Osteocyte (in vitro differentiated cells): Measurements from ENCODE around the gene DSTYK. TPM values are rescaled to one million over a fixed set of nuclear protein-coding genes. Genes with fewer than 3 reads are reported as not detected.

ENCODE experiments used
- DNase-seq: peaks from one replicate; pipeline ENCODE4 v3.0.0; 2021; ENCODE audit warnings: mixed read lengths; ENCODE audit not compliant: unreplicated experiment; ENCODE audit errors: extremely low spot score
- H3K27ac Mint-ChIP-seq: one replicate; pipeline ENCODE4 v1.8.0; 2021; ENCODE audit warnings: mild to moderate bottlenecking, mixed read lengths; ENCODE audit not compliant: unreplicated experiment
- H3K27me3 Mint-ChIP-seq: one replicate; pipeline ENCODE4 v1.8.0; 2021; ENCODE audit warnings: mixed read lengths; ENCODE audit not compliant: unreplicated experiment
- H3K36me3 Mint-ChIP-seq: one replicate; pipeline ENCODE4 v1.8.0; 2021; ENCODE audit warnings: mixed read lengths; ENCODE audit not compliant: unreplicated experiment
- H3K4me1 Mint-ChIP-seq: one replicate; pipeline ENCODE4 v1.8.0; 2021; ENCODE audit warnings: mixed read lengths; ENCODE audit not compliant: unreplicated experiment
- H3K4me3 Mint-ChIP-seq: one replicate; pipeline ENCODE4 v1.8.0; 2021; ENCODE audit warnings: mild to moderate bottlenecking, moderate library complexity, mixed read lengths; ENCODE audit not compliant: unreplicated experiment
- H3K9me3 Mint-ChIP-seq: one replicate; pipeline ENCODE4 v1.8.0; 2021; ENCODE audit warnings: mixed read lengths; ENCODE audit not compliant: unreplicated experiment
- CTCF ChIP-seq: fragments of 200-600 bp; sonication (generic); IDR thresholded peaks from 2 replicates; pipeline ENCODE4 v1.5.0; 2021; ENCODE audit warnings: antibody characterized with exemption, mild to moderate bottlenecking, moderate library complexity
- total RNA-seq: library from RNA; stranded (reverse); gene quantifications from 2 replicates; pipeline ENCODE4 v1.2.1, GENCODE V29; 2021

Gene DSTYK
- total RNA-seq, 1 donor from 2014 or later = 15.3 TPM

- H3K27ac Mint-ChIP-seq = no peak overlapping the region
- peaks cover 13% of the 10 kb centered on the region for H3K4me1 Mint-ChIP-seq
- TF ChIP-seq CTCF = no peak
- H3K4me3 Mint-ChIP-seq = no peak overlapping the region
- no peaks in the 10 kb centered on the region for H3K27me3 Mint-ChIP-seq
- H3K36me3 Mint-ChIP-seq = no peaks in the 10 kb centered on the region
- no peaks in the 10 kb centered on the region for H3K9me3 Mint-ChIP-seq
- no peak for DNase-seq
These were observed 19.2 kb downstream of the DSTYK start for GRCh38 chr1:205192287-205192686.

GRCh38 chr1:205191622-205192021, 19.9 kb downstream of the DSTYK start:
- DNase-seq = no peak
- Mint-ChIP-seq H3K4me1 (peaks cover 13% of the 10 kb centered on the region), H3K36me3 (peaks cover 4% of the 10 kb centered on the region), H3K27me3 (no peaks in the 10 kb centered on the region), H3K9me3 (no peaks in the 10 kb centered on the region), H3K4me3 (no peak overlapping the region), H3K27ac (no peak overlapping the region)
- no peak for TF ChIP-seq CTCF

- no peak for TF ChIP-seq CTCF
- Mint-ChIP-seq H3K9me3 (no peaks in the 10 kb centered on the region), H3K27me3 (no peaks in the 10 kb centered on the region), H3K36me3 (peaks cover 6% of the 10 kb centered on the region), H3K27ac (no peak overlapping the region), H3K4me3 (no peak overlapping the region), H3K4me1 (peaks cover 13% of the 10 kb centered on the region)
- DNase-seq = no peak
These were observed 20.5 kb downstream of the DSTYK start for GRCh38 chr1:205190845-205191577.

DNA sequence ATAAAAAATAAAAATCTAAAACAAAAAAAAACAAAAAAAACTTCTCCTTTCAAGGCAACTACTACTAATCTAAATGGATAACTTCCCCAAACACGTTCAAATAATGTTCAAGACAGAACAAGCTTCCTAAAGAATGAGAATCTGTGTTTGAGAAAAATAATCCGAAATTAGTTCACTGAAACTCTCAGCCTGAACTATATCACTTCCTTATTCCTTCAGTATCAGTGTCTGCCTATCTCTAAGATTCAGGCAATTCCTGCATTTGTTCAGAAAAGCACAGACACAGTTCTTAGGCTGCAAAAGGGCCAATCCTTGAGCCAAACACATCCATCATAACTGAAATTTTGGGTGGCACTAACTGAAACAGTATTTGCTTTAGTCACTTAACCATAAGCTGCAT, 22.4 kb downstream of the DSTYK start:
- H3K36me3 Mint-ChIP-seq = peaks cover 6% of the 10 kb centered on the region
- DNase-seq = no peak
- peaks cover 10% of the 10 kb centered on the region for H3K4me1 Mint-ChIP-seq
- no peaks in the 10 kb centered on the region for H3K9me3 Mint-ChIP-seq
- H3K4me3 Mint-ChIP-seq = no peak overlapping the region
- no peaks in the 10 kb centered on the region for H3K27me3 Mint-ChIP-seq
- H3K27ac Mint-ChIP-seq = no peak overlapping the region
- no peak for TF ChIP-seq CTCF

DNA sequence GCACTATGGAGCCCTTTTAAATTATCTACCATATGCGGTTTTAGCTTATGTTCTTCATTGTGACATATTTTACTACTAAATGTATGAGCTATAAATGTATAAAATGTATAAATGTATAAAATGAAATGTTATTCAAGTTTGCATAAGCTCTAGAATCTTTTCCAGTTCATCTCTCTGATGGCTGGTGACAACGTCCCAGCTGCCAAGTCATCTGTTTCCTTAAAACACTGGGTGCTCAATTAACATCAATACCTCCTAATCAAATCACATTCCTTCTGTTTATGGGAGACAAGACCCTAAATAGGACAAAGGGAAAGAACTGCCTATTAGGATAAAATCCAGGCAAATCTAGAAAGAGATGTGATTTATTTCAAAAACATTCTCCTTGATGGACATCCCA, 22.9 kb downstream of the DSTYK start:
- Mint-ChIP-seq H3K4me3 (no peak overlapping the region), H3K4me1 (peaks cover 12% of the 10 kb centered on the region), H3K9me3 (no peaks in the 10 kb centered on the region), H3K27ac (no peak overlapping the region), H3K27me3 (no peaks in the 10 kb centered on the region), H3K36me3 (peaks cover 6% of the 10 kb centered on the region)
- no peak for TF ChIP-seq CTCF
- no peak for DNase-seq
